Ishikawa (cell line): ENCODE measurements around the gene AP1G1.

Source experiments
- CEBPB ChIP-seq: IDR thresholded peaks from 2 replicates; pipeline ENCODE4 v1.6.1; 2012
- CREB1 ChIP-seq: IDR thresholded peaks from 2 replicates; pipeline ENCODE4 v1.6.1; 2012; ENCODE audit warnings: low read depth
- EGR1 ChIP-seq: IDR thresholded peaks from 2 replicates; pipeline ENCODE4 v1.6.1; 2012
- EP300 ChIP-seq: IDR thresholded peaks from 2 replicates; pipeline ENCODE4 v1.6.1; 2012; ENCODE audit warnings: borderline replicate concordance
- FOXM1 ChIP-seq: IDR thresholded peaks from 2 replicates; pipeline ENCODE4 v1.6.1; 2012; ENCODE audit warnings: low read depth, borderline replicate concordance
- NFIC ChIP-seq: IDR thresholded peaks from 2 replicates; pipeline ENCODE4 v1.6.1; 2012
- RAD21 ChIP-seq: IDR thresholded peaks from 2 replicates; pipeline ENCODE4 v1.6.1; 2012; ENCODE audit warnings: low read depth
- TAF1 ChIP-seq: IDR thresholded peaks from 2 replicates; pipeline ENCODE4 v1.6.1; 2012; ENCODE audit warnings: low read depth, mild to moderate bottlenecking
- TCF12 ChIP-seq: IDR thresholded peaks from 2 replicates; pipeline ENCODE4 v1.6.1; 2012; ENCODE audit warnings: low read depth
- TEAD4 ChIP-seq: IDR thresholded peaks from 2 replicates; pipeline ENCODE4 v1.6.1; 2012
- YY1 ChIP-seq: IDR thresholded peaks from 2 replicates; pipeline ENCODE4 v1.6.1; 2012; ENCODE audit warnings: low read depth
- ZBTB7A ChIP-seq: IDR thresholded peaks from 2 replicates; pipeline ENCODE4 v1.6.1; 2012; ENCODE audit warnings: low read depth
- TF ChIP-seq, protein P1 (sequence below): IDR thresholded peaks from 2 replicates; pipeline ENCODE4 v1.6.1; 2012
- TF ChIP-seq, protein P2 (sequence below): IDR thresholded peaks from 2 replicates; pipeline ENCODE4 v1.6.1; 2012
- TF ChIP-seq, protein P3 (sequence below): IDR thresholded peaks from 2 replicates; pipeline ENCODE4 v1.6.1; 2012; ENCODE audit warnings: low read depth, mild to moderate bottlenecking

AP1G1 gene

DNA sequence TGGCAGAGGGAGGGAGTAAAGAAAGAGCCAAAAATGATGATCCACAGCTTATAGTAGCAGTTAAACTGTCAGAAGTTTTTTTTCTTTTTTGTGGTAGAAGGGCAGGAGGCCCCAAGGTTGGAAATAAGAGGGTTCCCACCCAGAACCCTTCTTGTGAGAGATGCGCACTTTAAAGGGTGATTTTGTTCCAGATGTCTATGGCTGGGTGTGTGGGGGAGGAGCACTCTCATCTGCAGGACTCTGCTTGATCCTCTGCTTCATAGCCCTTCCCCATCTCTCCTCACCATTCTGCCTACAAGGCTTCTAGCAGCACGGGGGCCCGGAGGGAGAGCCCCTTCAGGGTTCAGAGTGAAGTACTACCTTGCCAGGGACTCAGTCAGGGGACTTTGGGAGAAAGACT, 43.5 kb upstream of the AP1G1 start:
- TF ChIP-seq FOXM1, result no peak
- no peak for TF ChIP-seq RAD21
- TF ChIP-seq TCF12, result no peak

DNA sequence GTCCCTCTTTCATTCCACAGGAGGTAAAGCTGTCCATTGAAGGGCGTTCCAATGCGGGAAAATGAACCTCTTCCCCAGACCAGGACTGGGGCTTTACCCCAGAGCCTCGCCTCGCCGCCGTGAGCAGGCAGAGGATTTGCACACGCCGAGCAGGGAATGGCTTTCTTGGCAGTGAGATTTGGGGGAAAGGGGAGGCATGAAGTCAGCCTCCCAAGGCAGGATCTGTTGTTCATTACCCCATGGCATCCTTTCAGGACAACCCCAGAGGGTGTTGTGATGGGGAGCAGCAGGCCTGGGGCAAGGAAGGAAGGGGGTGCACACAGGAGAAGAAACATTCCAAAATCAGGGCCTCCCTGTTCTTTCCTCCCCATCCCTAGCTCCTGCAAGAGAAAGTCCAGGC, 43.1 kb upstream of the AP1G1 start:
- TF ChIP-seq, protein P1, sequence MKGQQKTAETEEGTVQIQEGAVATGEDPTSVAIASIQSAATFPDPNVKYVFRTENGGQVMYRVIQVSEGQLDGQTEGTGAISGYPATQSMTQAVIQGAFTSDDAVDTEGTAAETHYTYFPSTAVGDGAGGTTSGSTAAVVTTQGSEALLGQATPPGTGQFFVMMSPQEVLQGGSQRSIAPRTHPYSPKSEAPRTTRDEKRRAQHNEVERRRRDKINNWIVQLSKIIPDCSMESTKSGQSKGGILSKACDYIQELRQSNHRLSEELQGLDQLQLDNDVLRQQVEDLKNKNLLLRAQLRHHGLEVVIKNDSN, result no peak
- TF ChIP-seq CEBPB (no peak), TAF1 (no peak), EGR1 (no peak), EP300 (no peak)
- TF ChIP-seq, protein P2, sequence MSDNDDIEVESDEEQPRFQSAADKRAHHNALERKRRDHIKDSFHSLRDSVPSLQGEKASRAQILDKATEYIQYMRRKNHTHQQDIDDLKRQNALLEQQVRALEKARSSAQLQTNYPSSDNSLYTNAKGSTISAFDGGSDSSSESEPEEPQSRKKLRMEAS, result no peak

DNA sequence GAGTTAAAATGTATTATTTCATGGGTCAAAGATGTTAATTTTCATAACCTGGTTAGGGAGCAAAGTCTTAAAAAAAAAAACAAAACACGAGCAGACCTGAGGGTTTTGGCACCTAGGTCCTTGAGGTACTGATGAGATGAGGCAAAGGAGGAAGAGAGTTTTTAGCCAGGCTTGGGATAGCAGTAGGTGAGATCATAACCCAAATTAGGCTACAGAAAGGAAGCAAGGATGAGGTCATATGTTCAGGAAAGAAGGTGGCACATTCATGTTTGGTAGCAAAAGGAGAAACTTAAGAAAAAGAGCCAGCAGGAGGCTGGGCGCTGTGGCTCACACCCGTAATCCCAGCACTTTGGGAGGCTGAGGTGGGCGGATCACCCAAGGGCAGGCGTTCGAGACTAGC, 40.0 kb upstream of the AP1G1 start:
- TF ChIP-seq EGR1 (no peak), CREB1 (no peak), TCF12 (no peak), EP300 (no peak), CEBPB (no peak), TEAD4 (no peak), NFIC (no peak), ZBTB7A (no peak), FOXM1 (no peak), YY1 (no peak), TAF1 (no peak), RAD21 (no peak)
- TF ChIP-seq, protein P2, result no peak
- TF ChIP-seq, protein P1, result no peak
- TF ChIP-seq, protein P3, sequence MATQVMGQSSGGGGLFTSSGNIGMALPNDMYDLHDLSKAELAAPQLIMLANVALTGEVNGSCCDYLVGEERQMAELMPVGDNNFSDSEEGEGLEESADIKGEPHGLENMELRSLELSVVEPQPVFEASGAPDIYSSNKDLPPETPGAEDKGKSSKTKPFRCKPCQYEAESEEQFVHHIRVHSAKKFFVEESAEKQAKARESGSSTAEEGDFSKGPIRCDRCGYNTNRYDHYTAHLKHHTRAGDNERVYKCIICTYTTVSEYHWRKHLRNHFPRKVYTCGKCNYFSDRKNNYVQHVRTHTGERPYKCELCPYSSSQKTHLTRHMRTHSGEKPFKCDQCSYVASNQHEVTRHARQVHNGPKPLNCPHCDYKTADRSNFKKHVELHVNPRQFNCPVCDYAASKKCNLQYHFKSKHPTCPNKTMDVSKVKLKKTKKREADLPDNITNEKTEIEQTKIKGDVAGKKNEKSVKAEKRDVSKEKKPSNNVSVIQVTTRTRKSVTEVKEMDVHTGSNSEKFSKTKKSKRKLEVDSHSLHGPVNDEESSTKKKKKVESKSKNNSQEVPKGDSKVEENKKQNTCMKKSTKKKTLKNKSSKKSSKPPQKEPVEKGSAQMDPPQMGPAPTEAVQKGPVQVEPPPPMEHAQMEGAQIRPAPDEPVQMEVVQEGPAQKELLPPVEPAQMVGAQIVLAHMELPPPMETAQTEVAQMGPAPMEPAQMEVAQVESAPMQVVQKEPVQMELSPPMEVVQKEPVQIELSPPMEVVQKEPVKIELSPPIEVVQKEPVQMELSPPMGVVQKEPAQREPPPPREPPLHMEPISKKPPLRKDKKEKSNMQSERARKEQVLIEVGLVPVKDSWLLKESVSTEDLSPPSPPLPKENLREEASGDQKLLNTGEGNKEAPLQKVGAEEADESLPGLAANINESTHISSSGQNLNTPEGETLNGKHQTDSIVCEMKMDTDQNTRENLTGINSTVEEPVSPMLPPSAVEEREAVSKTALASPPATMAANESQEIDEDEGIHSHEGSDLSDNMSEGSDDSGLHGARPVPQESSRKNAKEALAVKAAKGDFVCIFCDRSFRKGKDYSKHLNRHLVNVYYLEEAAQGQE, result no peak

DNA sequence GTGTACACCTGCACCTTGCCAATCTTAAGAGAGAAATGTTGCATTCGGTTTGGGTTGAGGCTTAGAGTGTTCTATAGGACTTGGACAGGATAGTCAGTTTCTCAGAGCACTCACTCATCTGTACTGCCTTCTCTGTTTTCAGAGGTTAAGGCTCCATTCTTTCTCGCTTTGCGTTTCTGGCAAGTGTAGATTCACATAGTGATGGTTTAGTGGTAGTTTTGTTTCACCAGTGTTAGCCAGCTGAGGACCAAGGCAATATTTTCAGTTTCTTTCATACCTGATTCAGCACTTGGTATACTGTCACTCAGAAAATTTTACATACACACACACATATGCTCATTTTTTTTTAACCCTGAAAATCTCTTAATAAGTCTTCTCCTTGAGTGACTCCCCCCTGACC, 38.5 kb upstream of the AP1G1 start:
- TF ChIP-seq EGR1, result no peak
- no peak for TF ChIP-seq ZBTB7A
- no peak for TF ChIP-seq TCF12
- no peak for TF ChIP-seq YY1
- TF ChIP-seq, protein P2, result no peak
- TF ChIP-seq RAD21, result no peak
- no peak for TF ChIP-seq TEAD4
- no peak for TF ChIP-seq NFIC
- no peak for TF ChIP-seq CREB1
- no peak for TF ChIP-seq CEBPB
- TF ChIP-seq, protein P1, result no peak
- no peak for TF ChIP-seq FOXM1
- TF ChIP-seq, protein P3, result no peak
- no peak for TF ChIP-seq EP300
- no peak for TF ChIP-seq TAF1

DNA sequence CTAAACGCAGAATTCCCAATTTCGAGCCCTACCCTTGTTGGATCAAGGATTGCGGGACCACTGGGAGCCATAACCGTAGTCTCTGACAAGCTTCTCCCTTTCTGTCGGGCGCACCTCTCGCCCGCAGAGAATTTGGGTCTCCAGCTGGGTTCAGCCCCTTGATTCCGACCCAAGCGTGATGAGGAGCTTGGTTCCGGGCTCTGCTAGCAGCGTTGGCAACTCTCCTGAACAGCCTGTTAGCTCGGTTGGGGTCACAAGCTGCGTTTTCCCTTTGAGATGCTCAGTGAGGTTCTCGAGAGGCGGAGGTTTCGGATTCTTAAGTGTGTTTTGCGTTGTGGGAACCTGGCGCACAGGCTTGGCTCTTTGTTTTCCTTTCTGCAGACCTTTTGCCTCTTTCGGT, 37.8 kb upstream of the AP1G1 start:
- TF ChIP-seq RAD21 (no peak), TAF1 (no peak), TEAD4 (no peak), EGR1 (no peak), ZBTB7A (no peak), FOXM1 (no peak), EP300 (no peak), CREB1 (no peak), NFIC (no peak), CEBPB (no peak), YY1 (no peak), TCF12 (no peak)
- TF ChIP-seq, protein P3, result no peak
- TF ChIP-seq, protein P2, result no peak
- TF ChIP-seq, protein P1, result no peak
